Daoy (cell line): ENCODE data around the gene KLHL40. TPM values are rescaled to one million over a fixed set of nuclear protein-coding genes. Genes with fewer than 3 reads are reported as not detected.
A peak's percentile ranks its signal among the peaks of the same experiment; 100 is the strongest.

Experiments
- DNase-seq: peaks from one replicate; pipeline ENCODE4 v3.0.0-alpha.2; 2015; ENCODE audit warnings: low read depth
- total RNA-seq: library from RNA; depleted of rRNA; stranded (reverse); fragments of >200 nt; shearing (Covaris generic); gene quantifications from 2 replicates; pipeline ENCODE4 v1.2.3, GENCODE V29; 2014

Gene KLHL40
- total RNA-seq, 1 experiment from 2014 or later: not detected

DNA sequence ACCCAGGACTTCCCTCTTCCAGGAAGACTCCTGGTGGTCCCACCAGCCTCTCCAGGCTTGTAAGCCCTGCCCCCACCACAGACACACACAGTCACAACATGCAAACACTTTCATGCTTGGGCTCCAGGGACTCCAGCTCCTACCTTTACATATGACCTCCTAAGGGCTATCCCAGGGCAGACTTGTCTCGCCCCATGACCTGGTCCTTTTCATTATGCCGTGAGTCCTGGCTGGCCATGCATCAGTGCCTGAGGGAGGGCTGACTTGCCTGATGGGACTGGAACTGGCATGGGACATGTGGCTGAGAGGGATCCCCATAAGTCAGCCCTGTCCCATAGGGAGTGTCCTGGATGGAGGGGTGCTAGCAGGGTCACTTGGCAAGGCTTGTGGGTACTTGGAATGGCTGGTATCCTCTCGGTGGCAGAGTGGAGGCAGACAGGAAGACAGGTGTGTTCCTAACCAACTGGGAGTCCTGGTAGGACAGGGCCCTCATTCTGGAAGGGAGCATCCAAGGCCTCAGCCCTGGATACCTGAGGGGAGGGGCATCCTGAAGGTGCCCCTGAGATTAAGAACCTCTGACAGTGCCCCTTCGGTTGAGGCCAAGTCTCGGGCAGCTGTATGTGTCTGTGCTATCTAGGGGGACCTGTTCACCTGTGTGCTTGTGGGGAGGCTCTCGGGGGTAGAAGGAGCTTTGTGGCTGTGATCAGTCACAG lies 17.8 kb downstream of the KLHL40 start:
- DNase-seq: no peak

DNA sequence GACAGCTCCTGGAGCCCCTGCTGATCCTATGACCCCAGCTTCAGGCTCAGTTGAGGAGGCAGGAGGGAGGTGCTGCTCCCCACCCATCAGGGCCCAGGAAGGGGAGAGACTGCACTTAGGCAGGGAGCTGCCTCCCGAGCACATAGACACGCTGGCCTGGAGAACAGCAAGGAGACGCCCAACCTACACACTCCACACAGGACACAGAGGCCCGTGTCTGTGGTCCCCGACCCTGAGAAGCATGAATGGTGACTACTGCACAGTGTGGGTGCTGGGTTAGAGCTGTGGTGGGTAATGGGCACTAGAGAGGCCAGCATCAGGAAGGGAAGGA lies 18.3 kb downstream of the KLHL40 start:
- no peak for DNase-seq

DNA sequence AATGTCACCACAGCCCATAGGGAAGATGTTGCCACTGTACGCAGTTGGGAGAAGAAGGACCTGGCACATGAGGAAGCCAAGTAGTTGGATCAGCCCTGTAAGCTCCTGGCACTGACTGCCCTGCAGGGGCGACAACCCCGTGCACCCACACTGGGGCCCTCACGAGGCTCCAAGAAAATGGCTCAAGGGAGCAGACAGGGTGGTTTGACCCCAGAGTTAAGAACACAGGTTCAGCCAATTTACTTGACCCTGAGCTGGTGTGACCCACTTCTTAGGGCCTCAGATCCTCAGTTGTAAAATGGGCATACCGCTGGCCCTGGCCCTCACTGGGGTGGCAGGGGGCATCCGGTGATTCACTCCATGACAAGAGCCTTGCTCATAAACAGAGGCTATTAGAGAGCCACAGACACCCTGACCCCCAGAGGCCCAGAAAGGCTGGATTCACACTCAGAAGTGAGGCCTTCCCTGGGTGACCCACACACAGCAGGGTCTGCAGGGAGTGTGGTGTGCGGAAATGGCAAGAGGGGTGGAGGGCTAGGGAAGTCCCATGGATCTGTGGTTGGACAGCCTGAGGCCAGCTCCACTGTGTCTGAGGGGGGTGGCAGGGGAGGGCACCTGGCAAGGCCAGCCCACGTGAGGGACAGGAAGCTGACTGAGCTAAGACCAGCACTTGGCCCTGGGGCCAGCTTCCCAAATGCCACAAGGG lies 19.0 kb downstream of the KLHL40 start:
- peak; percentile 15 for DNase-seq

DNA sequence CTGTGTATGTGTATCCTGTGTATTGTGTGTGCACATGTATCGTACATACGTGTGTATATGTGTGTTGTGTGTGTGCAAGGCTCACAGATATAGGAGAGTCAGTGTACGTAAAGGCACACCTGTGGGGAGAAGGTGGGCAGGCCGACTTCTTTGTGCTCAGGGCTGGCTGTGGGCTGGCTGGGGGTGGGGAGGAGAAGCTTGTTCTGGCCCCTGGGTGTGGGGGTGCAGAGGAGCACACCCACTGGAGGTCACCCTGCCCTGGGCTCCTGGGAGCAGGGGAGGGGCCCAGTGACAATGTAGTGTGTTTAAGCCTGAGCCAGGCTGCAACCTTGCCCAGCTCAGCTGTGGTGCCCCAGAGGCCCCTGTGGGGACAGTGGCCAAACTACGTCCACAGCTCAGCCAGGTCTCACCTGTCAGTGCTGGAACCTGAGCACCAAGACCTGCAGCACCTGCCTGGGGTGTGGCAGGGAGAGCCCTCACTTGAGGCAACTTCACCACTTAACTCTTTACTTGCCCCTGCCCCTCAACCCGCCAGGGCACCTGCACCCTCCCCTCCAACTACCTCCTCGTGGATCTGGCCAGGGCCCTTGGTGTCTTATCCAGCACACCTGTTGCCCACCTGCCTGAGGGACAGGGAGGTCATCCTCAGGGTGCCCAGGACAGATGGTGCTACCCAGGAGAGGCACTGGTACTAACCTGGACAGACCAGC lies 19.9 kb downstream of the KLHL40 start:
- DNase-seq: no peak

DNA sequence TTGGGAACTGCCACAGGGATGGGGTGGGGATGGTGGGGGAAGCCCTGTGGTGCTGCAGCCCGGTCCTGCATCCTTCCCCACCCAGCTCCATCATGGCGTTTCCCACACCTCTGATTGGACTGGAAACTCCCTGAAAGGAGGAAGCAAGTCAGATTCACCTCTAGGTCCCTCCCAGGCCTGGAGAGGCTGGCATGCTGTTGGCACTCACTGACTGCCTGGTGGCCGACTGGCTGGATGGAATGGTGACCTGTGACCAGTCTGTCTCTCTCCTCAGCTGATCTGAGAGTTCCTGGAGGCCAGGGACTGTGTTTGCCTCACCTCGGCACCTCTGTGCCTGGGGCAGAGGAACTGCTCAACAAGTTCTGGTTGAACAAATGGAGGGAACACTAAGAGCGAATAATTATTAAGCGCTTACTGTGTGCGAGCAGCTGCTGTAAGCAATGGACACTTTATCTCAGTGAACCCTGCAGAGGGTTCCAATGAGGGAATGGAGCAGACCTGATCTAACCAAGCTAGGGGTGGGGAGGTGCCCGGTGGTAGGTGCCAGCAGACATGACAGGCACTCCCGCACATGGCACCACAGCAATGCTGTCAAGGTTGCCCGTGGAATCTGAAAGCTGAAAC lies 20.7 kb downstream of the KLHL40 start:
- DNase-seq: no peak

DNA sequence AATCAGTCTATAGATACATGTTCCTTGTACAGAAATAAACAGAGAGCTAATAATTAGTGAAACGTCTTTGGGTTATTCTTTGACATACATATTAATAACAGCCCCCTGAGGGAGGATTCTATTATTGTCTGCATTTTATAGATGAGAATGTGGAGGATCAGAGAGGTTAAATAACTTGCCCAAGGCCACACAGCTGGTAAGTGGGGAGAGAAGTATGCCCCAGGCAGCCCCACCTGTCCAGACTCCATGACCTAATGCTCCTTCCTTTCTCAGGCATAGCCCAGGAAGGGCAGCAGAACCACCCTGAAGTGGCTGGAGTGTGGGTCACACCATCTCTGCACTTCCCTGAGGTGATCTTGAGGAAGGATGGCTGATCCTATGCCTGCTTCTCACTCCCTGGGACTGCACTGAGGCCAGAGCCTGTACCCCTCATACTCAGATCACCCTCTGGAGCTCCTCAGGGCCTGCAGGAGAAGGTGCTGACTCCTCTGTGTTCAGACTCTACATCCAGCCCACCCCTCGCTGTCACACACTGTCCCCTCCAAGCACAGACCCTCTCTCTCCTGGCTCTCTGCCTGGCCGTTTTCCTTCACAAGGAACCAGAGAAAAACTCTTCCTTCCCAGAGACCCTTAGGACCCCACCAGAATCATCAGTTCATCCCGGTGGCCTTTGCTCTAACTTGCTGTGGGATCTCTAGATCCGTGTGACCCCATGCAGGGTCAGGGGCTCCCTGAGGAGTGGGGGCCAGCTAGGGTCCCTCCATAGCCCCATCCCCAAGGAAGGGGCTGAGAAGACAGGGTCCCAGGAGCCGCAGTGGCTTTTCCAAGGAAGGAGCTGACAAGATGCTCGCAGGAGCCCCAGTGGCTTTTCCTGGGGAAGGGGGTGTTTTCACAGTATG lies 21.6 kb downstream of the KLHL40 start:
- DNase-seq: no peak

DNA sequence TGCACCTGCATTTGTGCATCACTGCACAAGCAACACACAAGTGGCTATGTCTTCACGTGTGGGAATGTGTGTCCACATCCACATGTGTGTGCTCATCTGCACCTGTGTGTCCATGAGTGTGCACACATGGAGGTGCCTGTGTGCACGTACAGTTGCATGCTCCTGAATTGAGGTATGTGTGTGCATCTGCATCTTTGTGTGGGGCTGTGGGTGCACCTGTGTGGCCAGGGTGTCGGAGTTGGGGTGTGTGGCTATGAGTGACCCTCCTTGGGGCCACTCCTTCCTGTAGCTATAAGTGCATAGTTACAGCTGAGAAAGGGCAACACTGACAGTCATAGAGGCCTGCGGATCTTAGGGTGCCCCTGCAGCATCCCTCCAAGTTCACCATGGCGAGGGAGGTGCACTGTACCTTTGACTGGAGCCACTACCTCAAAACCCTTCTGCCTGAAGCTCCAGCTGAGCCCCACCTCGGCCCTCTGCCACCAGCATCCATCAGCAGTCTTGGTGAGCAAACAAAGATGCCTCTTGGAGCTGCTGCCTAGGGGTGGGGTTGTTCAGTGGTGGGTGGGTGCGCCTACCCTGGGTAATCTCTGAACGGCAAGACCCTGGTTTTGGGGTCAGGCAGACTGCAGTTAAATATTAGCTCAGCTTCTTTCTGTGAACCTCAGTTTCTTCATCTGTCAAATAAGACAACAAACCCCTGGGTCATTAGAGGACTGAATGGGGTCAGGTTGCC lies 22.5 kb downstream of the KLHL40 start:
- DNase-seq: no peak

DNA sequence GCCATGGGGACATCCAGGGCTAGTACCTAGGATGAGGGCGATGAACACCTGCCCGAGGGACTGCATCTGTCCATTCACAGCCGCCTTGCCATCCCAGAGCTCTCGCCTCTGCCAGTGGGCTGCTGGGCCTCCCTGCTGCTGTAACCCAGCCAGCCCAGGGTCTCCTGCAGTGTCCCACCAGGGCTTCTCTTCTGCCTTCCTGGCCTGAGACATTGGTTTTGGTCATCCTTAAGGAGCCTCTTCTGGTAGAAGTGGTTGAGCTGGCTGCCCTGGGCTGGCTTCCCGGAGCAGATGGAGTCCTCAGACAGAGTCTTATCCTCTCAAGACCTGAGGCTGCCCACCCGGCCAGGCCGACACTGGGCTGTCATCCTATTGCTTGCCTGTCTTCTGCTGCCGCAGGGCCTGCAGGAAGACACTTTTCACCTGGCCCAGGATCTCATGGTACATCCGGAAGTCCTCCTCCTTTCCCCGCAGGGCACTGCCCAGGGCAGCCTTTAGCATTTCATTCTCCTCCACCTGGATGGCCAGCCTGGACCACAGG lies 23.3 kb downstream of the KLHL40 start:
- no peak for DNase-seq

DNA sequence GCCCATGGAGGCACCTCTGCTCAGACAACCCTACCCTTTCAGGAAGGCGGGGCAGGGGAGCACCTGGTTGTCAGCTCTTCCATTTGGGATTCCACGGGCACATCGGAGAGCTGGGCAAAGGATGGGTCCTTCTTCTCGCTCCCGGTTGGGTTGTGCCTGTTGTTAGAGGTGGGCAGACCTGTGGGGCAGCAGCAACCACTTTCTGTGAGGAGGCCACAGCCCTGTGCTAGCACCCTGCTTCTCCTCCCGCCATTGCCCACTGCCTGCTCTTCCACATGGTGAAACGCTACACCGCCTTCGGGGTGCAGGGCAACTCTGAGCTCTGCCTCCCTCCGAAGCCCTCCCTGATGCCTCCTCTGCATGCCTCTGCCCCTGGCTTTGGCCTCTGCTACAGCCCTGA lies 24.3 kb downstream of the KLHL40 start:
- DNase-seq: no peak

DNA sequence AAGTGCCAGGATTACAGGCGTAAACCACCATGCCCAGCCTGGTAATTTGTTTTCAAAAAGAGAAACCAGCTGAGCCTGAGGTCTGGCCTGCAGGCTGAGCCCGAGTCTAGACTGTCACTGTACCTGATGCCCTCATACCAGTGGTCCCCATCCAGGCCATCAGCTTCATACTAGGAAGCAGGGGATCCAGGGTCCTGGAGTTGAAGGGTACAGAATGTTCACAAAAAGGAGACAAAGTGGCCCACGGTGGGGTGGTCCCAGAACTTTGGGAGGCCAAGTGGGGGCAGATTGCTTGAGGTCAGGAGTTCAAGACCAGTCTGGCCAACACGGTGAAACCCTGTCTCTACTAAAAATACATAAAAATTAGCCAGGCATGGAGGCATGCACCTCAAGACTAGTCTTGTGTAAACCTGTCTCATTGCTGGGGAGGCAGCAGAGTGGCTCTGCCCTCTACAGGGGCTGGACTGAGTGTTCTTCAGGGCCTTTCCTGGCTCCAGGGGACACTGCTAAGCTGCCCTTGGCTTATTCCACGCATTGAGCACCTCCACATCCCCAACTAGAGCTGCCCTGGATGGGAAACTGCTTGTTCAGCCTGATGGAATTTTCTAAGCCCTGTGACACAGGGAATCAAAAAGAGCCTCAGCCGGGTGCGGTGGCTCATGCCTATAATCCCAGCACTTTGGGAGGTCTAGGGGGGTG lies 25.1 kb downstream of the KLHL40 start:
- no peak for DNase-seq

DNA sequence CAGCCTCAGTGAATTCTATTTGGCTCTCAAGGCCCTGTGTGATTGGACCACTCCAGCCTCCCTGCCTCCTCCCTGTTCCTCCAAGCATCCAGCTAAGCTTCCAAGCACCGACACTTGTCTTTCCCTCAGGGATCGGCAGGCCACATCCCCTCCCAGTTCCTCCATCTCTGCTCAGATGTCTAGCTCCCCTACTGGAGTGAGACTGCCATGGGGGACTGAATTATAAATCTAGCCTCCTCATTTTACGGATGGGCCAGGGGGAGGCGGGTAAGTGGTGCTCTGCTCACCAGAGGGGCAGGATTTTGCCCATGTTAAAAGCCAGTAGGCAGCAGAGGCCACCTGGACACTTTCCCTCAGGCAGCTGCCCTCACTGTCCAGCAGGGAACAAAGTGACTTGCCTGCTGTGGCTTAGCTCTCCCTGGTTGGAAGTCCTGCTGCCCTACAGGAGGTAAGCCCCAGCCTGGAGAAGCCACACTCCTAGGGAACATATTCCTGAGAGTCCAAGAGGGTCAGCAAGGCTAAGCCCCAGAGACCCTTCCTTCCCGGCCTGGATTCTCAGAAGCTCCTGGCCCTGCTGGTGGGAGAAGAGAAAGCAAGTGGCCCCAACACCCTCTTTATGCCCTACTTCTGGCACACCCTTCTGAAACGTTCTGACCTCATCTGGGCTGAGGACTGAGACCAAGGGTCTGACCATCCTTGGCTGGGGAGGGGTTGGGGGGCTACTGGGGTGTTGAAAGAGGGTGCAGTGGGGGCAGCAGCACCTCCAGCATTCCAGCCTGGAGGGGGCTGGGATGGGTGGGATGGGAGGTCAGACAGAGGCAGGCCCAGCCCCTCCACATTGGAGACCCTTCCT lies 26.4 kb downstream of the KLHL40 start:
- DNase-seq: peak; percentile 7

DNA sequence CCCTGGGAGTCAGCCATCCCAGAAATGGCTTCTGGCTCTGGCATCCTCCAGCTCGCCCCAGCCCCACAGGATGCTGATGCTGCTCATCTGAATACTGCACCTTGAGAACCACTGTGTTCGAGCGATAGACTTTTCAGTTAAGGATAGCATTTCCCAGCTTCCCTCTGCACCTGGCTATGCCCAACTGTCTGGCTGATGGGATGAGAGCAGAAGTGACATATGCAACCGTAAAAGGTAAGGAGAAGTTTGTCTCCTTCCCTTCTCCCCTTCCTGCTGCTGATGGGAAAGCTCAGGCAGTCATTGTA lies 27.0 kb downstream of the KLHL40 start:
- no peak for DNase-seq

DNA sequence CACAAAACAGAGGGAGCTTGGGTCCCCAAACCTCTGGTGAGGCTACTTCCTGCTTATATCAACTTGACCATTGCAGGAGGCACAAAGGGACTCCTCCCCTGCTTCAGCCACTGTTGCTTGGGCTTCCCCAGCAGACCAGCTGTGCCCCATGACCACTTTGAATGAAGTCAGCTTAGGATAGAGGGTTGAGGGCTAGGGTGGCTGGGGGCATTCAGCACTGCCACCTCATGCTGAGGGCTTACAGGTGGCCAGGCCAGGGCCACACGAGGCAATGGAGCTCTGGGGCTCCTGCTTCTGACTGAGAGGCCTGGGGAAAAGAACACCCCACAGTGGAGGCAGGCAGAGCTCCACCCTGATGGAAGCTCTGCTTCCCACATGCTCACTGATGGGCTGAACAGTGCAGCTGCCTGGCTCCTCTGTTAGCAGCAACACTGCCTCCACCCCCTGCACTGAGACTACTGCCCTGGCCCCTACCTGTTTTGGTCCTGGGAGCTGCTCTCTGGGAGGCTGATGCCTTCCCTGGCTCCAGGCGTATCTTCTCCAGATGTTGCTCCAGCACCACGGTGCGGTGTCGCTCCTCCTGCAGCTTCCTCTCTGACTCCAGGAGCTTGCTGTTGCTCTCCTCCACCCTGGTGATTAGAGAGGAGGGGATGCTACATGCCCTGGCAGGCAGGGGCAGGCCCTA lies 27.5 kb downstream of the KLHL40 start:
- no peak for DNase-seq

DNA sequence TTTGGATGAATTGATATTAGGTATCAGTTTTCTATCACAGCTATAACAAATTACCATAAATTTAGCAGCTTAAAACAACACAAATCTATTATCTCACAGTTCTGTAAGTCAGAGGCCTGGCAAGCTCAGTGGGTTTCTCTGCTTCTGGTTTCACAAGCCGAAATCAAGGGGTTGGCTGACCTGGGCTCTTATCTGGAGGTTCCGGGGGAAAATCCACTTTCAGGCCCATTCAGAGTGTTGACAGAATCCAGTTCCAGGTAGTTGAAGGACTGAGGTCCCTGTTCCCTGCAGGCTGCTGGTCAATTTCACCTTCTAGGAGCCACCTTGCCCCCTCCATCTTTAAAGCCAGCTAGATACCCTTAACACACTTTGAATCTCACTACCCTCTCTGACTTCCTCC lies 28.4 kb downstream of the KLHL40 start:
- no peak for DNase-seq

DNA sequence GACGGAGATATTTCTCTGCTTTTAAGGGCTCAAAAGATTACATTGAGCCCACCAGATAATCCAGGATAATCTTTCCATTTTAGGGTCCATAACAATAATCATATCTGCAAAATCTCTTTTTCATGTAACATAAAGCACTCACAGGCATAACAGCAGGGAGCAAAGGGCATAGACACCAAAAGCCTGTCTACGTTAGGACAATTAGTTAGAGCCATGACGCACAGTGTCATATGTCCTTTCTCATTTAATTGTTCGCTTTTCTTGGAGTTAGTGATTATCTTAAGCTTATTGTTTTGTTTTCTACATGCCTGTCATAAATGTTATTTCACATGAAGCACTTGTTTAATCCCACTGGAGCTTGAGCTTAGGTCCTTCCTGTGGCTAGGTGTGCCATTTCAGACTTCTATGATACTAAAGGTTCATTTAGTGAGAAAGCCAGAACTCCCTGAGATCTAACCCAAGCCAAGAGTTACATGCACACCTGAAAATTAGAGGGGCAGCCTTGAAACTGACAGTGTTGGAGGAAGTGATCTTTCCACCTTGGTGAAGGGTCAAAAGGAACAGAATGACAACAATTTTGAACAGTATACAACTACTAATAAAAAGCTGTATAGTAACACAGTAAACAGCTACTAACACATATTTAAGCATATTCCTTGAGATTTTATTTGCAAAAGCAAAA lies 29.0 kb downstream of the KLHL40 start:
- DNase-seq: no peak

DNA sequence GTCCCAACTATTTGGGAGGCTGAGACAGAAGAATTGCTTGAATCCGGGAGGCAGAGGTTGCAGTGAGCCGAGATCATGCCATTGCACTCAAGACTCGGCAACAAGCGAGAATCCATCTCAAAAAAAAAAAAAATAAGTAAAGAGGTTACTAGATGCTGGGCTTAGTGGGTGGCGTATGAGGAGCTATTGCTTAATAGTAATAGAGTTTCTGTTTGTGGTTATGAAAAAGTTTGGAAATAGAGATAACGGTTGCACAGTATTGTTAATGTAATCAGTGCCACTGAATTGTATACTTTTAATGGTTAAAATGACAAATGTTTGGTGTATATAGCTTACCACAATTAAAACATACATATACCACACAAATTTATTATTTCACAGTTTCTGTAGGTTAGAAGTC lies 32.0 kb downstream of the KLHL40 start:
- DNase-seq: no peak

DNA sequence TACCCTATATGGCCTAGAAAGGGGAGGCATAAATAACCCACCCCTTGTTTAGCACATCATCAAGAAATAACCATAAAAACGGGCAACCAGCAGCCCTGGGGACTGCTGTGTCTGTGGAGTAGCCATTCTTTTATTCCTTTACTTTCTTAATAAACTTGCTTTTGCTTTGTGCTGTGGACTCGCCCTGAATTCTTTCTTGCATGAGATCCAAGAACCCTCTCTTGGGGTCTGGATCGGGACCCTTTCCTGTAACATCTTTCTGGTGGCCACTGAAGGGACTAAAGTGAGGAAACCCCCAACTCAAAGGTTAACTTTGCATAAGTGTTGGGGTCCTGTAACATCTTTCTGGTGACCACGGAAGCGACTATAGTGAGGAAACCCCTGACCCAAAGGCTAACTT lies 33.0 kb downstream of the KLHL40 start:
- no peak for DNase-seq

DNA sequence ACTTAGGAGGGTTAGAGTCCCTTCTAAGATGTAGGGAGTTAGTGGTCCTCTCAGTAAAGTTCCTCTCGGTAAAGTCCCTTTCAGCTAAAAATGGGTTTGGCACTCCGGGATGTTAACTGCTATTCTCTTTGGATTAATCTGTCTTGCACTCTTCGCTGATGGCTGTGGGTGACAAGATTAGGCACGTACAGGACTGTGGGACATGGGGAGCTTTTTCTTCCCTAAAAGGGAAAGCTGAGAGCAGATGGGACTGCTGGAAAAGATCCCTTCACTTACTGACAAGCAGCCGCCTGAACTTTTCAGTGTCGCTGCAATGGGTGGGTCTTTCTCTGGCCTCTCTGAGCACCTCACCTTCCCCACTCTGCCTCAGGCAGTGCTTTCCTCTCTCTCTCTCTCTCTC lies 33.7 kb downstream of the KLHL40 start:
- no peak for DNase-seq
